ENCODE data around the gene CISH.
A peak's percentile ranks its signal among the peaks of the same experiment; 100 is the strongest.

The CISH gene, protein sequence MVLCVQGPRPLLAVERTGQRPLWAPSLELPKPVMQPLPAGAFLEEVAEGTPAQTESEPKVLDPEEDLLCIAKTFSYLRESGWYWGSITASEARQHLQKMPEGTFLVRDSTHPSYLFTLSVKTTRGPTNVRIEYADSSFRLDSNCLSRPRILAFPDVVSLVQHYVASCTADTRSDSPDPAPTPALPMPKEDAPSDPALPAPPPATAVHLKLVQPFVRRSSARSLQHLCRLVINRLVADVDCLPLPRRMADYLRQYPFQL

DNA sequence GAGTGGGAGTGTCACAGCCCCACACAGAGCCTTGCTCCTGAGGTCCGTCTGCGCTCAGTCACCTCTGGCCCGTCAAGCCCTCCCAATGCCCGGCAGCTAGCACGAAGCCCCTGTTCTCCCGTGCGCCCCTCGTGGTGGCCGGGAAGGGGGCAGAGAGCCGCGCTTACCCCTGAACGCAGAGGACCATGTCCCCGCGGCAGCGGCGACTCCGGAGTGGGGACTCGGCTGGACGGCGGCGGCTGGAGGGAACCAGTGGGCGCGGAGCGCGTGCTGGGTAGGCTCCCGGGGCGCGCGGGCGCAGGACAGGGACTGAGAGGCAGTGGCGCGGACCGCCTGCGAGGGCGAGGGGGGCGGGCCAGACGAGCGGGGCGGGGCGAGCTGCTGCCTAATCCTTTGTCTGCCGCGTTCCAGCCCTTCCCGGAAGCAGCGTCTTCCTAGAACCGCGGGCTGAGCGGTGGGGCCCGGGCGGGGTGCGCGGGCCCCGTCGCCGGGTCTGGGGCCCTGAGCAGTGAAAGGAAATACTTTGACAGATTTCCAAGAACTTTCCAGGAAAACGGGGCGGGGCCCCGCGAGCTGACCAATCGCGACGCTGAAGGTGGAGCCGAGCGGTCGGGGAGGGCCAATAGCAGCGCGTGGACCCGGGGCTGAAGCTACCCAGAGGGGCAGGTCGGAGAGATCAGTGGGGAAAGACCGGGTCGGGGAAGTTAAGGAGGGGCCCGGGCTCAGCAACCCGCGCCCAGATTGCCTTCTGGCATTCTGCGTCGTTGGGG is at the start of gene CISH:
TSS of gene CISH (minus strand) at position 311 of the 770 bp plus-strand sequence. CDS start at position 187, 124 bp downstream.
- peak; percentile 68 to 97 (median 75) for DNase-seq (ENCODE audit: low read depth in 3 of 3, low spot score in 1 of 3)

DNA sequence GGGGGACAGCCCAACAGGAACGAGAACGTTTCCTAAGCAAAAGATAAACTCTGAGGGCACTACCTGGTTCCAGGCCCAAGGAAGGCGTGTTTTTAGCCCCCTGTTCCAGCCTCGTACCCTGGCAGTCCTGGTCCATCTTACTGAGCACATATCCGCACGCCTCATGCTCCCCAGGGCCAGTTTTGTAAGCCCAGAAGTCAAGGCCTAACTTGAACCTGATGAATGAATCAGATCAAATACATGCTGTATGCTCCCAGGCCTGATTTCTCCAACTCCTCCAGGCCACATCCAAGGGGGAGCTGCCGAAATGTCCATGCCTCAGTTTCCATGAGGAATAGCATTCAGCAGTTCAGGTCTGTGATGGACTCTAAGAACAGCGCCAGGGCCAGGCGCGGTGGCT is 48.8 kb upstream of the CISH start:
- DNase-seq (ENCODE audit: low read depth in 3 of 3, low spot score in 1 of 3) = no peak

DNA sequence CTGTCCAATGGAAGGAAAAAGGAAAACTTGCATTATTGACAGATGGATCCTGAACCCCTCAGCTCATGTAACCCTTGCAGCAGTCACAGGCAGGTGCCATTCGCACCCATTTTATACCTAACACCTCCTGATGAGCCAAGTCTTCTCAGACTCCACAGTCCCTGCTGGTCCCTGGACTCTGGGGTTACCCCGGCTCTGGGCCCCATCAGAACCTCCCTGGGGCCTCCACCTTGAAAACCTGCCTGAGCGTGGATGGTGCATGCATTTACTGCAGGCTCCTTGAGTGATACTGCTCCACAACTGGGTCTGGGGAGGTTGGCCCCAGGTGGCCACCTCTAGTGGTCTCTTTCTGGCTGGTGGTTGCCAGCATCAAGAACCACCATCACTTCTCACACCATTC is 47.3 kb upstream of the CISH start:
- DNase-seq (ENCODE audit: low read depth in 3 of 3, low spot score in 1 of 3) = no peak

DNA sequence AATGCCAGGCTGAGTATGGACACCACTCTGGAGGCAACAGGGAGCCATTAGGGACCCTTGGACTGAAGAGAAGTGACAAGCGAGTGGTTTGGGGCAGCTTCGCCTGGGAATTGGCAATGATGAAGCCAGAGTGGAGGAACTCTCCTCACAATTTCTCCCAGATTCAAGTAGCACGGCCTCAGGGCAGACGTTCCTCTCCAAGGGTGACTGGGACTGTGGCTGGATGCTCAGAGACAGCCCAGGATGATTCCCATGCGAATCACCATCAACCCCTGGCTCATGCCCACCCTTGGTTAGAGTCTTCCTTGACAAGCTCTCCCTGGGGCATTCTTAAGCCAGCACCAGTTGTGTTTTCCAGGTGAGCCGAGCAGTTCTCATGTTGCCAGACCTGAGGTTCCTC is 46.8 kb upstream of the CISH start:
- DNase-seq (ENCODE audit: low read depth in 3 of 3, low spot score in 1 of 3) = no peak

DNA sequence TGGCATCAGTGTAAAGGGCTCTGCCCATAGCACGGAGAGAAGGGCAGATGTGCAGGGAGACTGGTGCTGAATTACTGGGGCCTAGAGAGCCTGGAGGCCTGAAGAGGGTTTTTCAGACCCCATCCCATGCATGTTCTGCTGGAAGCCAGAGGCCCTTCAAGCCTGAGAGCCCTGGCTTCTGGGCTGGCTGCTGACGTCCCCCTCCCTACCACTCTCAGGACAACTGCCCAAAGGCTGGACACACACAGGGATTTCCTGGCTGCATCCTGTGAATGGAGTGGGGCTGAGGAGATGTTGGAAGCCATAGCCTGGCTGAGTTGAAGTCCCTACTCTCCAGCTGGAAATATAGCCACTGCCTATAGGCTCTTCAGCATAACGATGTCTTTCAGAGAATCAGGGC is 46.2 kb upstream of the CISH start:
- DNase-seq (ENCODE audit: low read depth in 3 of 3, low spot score in 1 of 3) = no peak

DNA sequence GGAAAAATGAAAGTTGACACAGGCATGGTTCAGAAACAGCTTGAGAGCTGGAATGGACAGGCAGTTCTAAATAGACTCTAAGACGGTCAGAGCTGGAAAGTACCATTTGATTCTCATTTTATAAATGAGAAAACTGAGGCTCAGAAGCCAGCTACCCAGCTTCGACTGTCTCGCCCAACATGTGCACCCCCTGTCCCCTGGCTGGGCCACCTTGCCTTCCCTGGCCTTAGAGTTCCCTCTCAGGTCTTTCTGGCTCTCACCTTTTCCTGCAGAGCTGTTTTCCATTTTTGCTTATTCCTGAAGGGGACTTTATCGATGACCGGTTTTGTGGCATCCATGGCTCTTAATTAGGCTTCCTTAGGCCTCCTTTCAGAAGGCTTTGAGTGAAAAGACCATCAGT is 45.8 kb upstream of the CISH start:
- no peak for DNase-seq (ENCODE audit: low read depth in 3 of 3, low spot score in 1 of 3)

DNA sequence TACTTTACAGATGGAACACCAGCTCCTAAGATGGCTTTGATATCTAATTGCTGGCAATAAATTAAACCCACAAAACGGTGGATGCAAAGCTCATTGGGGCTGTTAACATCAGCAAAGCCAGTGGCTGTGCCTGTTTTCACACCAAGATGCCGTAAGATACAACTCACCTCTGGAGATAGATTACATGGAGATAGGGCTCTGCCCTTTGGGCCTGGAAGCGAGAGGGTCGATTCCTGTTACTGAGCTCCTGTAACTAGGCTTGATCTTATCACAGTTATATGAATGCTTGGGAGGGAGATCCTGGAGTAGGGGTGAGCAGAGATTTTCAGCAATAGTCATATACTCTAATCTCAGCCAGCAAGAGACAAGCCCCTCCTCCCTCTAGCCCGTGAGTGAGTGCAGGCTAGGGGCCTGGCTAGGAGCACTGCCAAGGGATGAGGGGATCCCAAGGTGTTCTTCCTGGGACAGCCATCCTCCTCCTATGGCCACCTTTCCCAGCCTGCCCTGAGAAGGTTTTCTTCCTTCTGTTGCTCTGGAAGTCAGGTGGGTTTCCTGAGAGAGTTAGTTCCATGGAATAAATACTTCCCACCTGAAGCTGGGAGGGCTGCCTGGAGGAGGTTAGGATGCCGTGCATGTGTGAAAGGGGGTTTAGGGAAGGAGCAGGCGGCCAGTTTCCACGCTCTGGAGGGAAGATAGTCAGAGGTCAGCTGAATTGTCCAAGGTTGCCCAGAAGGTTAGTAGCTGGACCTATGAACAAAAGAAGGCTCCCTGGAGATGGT is 45.0 kb upstream of the CISH start:
- DNase-seq (ENCODE audit: low read depth in 3 of 3, low spot score in 1 of 3) = no peak

DNA sequence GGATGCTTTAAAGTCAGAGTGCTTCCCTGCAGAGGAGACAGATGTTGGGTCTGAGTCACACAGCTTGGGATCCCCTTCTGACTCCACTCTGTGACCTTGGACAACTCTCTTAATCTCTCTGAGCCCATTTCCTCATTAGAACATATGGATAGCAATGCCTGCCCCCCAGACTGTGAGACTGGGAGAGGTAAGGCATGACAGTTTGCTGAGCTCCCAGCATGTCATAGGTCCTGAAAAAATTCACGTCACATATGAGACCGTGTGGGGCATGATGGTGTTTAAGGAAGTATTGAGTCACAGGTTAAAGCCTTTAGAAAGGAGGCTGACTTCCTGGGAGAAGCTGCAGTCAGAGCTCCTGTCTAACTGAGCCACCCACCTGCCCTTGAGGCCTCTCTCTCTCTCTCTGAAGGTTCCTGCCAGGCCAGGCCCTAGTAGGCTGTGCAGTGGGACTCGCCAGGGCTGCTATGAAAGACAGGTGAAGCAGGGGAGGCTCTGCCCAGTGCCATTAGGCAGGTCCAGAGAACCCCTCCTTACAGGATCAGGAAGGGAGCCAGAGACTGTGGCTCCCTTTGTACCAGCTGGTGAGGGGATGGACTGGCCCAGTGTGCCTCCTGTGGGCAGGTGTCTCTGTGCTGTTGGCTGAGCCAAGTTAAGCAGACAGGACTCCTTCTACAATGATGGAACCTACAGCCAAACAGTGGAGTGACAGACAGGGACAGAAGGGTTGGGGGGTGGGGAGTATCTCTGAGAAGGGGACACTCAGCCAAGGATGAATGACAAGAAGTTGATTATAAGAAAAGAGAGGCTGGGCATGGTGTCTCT is 43.6 kb upstream of the CISH start:
- DNase-seq (ENCODE audit: low read depth in 3 of 3, low spot score in 1 of 3) = no peak

DNA sequence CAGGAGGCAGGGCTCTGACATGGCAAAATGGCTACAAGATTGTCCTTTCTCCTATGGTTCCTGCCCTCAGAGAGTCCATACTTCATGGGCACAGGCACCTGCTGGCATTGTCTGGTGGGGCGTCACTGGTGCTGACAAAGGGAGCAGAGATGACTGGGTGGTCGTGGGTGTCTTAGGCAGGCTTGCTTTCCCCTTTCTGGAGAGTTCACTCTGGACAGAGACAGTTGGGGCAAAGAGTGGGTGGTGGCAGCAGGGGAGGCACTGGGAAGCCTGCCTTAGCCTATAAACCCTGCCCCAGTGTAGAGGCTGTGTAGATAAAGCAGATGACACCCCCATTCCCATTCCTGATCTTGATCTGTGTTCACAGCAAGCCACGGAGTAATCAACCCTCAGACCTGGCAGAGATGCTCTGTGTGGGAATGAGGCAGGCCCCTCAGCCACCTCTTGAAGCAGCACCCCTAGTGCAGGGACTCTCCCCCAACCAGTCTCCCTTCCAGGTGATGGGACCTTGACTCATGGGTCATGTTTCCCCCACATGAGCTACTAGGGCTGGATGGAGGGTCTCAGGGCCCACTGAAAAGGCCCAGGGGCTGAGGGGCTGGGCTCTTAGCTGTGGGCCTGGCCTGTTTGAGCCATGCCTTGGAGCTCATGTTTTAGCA is 42.5 kb upstream of the CISH start:
- DNase-seq (ENCODE audit: low read depth in 3 of 3, low spot score in 1 of 3) = no peak

DNA sequence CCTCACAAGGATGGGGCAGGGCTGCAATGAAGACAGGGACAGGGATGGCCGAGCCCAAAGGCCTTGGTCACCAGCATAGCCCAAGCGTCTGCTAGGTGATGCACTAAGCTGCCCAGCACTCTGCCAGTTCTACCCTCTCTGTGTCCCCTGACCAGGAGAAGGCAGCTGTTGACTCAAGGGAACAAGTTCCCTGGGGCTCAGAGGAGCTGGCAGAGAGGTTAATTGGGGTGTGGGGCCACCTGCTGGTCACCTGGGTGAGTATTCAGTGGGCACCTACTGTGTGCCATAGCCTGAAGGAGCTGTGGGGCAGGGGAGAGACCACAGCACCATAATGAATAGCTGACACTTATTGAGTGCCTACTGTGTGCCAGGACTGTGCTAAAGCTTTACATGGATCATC is 41.1 kb upstream of the CISH start:
- peak in 2 of 3 donors; percentile 23 to 32 for DNase-seq (ENCODE audit: low read depth in 3 of 3, low spot score in 1 of 3)

DNA sequence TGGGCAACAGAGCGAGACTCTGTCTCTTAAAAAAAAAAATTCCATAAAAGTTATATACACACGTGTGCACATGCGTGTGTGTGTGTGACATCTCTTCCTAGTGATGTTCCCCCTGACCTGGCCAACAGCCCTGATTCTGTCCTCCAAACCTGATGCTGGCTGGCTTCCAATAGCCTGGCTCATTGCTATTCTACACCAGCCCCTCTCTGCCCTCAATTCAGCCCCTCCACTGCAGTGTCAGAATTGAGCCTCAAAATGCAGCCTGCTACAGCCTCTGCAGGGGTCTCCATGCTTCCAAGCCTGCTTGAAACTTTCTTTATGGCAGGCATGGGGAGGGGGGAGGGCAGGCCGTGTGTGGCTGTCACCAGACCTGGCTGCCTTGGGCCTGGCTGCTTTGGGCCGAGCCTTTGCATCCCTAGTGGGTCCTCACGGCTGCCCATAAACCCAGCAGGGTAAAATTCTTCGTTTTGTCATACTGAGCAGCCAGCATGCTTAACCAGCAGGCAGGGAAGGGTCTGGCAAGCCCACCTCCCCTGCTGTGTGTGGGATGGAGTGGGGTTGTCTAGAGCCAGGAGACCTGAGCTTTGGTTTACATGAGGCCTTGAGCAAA is 40.5 kb upstream of the CISH start:
- DNase-seq (ENCODE audit: low read depth in 3 of 3, low spot score in 1 of 3) = no peak

DNA sequence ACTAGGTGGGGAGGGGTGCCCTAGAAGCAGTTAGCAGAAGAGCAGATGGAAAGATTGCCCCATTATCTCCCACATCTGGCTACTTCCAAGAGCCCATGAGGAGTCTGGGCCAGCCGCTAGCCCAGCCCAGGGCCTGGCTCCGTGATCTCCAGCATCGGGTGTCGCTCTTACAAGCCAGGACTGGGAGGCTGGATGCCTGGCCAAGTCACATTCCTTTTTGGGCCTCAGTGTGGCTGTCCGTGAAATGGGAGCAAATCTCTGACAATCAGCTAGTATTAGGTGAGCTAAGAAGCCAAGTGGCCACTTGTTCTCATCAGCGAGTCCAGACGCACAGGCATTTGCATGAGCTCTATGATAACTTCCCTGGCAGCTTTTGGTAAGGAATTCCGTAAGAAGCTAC is 39.9 kb upstream of the CISH start:
- DNase-seq (ENCODE audit: low read depth in 3 of 3, low spot score in 1 of 3) = no peak

DNA sequence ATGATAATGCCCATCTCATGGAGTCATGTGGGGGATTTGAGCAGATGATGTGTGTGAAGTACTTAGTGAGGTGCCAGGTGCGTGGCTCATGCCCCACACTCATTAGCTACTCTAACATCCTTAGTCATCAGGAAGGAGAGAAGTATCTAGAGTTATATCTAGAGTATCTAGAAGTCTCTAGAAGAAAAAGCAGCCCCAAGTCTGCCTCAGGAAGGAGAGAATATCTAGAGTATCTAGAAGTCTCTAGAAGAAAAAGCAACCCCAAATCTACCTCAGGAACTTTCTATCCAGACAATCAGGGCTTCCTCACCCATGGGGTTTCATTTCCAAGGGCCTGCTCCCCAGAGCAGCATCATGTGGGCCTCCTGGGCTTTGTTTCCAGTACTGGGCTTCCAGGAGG is 38.4 kb upstream of the CISH start:
- no peak for DNase-seq (ENCODE audit: low read depth in 3 of 3, low spot score in 1 of 3)

DNA sequence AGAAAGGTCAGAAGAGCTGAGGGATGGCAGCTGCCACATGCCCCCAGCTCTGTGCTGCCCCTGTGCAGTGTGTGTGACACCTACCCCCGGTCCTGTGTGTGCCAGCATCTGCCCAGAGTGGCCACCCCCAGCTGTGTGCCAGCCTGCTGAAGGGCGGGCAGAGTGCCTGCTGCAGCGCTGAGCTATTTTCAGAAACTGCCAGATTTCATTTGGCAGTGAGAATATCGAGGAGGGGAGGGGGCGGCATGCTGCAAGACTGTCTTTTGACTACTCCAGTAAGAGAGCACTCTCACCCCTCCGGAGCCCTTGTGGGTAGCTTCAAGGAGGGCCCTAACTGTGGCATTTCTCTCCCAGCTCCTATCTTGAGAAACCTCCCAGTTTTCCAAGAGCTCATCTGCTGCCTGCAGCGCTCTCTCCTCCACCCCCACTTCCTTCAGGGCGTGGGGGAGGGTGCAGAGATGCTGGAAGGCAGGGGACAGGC is 37.9 kb upstream of the CISH start:
- no peak for DNase-seq (ENCODE audit: low read depth in 3 of 3, low spot score in 1 of 3)

DNA sequence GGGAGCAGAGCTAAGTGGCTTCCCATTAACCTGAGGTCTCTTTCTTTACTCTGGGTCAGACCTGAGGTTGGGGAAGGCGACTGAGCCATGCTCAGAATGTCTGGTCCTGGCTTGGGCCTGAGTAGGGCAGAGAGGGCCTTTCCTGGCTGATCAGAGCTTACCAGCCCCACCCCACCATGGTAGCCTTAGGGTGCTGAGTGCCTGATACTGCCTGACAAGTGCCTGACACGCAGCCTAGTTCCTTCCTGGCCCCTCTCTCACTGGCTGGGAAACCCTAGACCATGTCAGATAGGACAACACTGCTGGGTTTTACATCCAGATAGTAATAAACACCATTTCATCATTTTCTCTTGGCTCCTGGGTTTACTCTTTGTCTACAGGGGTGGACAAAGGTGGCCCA is 37.4 kb upstream of the CISH start:
- DNase-seq (ENCODE audit: low read depth in 3 of 3, low spot score in 1 of 3) = no peak

DNA sequence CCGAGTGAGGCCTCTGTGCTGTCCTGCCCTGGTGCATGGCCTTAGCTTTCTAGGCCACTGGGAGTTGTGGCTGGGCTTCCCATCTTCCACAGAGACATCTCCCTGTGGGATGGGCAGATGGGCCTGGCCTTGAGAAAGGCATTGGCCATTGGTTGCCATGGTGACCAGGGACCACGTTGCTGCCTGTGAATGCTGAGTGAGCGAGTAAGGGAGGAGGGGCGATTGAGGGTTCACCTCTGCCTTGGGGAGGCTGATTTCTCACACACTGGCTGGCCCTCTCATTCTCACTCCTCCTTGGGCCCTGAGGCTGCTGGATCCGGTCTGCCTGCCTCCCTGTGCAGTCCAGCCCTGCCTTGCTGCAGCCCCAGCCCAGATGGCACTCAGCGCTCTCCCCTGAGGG is 36.7 kb upstream of the CISH start:
- no peak for DNase-seq (ENCODE audit: low read depth in 3 of 3, low spot score in 1 of 3)

DNA sequence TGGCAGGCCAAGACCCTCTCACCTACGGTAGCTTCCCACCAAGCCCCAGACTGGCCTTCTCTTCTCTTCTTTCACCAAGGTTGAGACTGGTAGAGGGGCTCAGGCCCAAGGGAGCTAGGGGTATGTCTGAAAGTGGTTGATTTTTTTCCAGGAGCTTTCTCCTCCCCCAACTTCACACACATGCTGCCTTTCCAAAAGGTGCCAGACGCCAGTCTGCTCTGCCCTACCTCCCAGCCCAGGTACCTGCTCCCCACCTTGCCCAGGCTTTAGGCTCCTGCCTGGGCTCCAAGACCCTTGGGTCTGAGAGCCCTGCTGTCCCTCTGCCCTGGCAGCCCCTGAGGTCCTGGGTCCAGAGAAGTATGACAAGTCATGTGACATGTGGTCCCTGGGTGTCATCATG is 33.8 kb upstream of the CISH start:
- no peak for DNase-seq (ENCODE audit: low read depth in 3 of 3, low spot score in 1 of 3)

DNA sequence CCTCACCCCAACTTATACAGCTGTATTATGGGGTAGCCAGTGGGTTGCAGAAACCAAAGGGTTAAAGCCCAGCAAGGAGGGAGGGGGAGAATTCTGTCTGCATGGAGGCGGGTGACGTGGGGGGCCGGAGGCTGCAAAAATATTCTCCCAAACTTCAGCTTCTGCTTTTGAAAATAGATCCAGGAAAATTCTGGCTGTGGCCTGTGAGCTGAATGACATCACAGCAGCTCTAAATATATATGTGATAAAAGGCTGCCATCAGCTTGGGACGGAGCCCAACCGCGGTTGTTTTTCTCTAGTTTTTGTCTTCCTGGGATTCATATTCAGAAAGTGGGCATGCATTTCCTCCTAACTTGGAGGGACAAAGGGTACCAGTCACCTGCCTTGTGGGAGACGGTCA is 33.0 kb upstream of the CISH start:
- DNase-seq (ENCODE audit: low read depth in 3 of 3, low spot score in 1 of 3) = no peak

DNA sequence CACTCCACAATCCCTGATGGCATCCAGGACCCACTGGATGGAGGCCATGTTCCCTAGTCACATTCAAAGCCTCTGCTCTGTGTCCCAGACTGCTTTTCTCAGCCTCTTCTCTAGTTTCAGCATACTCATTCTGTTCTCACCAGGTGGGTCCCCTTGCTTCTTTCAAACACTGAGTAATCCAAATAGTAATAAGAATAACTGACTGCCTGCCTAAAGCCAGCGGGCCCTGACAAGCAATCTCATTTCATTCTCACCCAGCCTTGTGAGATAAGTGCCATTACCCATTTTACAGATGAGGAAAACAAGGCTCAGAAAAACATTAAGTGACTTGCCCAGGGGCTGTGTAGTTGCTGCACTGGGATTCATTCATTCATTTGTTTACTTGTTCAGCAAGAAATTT is 30.8 kb upstream of the CISH start:
- no peak for DNase-seq (ENCODE audit: low read depth in 3 of 3, low spot score in 1 of 3)

DNA sequence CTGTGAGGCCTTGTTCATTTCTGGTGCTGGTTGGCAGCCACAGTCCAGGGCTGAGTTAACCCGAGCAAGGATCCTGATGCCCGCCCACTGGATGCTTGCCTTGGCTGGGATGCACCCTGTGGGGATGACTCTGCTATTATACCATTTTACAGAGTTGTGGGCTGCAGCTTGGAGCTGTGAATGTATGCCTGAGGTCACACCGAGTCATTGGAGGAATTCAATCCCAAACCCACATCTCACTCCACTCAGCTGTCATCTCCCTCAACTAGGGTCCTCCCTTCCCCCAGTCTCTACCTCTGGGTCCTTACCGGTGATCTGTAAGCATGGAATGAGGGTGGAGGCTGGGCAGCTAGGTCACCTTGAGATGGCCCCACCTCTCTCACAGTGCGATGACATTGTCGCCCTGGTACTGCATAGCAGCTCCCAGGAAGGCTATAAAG is 27.5 kb upstream of the CISH start:
- DNase-seq (ENCODE audit: low read depth in 3 of 3, low spot score in 1 of 3) = no peak

Data from stimulated activated CD4-positive, alpha-beta T cell treated with anti-CD3 and anti-CD28 coated beads, TNF-alpha, amount 100 ng/mL, for 1 hour (primary cell).